Measurements from ENCODE around the gene RFFL.

Gene RFFL

DNA sequence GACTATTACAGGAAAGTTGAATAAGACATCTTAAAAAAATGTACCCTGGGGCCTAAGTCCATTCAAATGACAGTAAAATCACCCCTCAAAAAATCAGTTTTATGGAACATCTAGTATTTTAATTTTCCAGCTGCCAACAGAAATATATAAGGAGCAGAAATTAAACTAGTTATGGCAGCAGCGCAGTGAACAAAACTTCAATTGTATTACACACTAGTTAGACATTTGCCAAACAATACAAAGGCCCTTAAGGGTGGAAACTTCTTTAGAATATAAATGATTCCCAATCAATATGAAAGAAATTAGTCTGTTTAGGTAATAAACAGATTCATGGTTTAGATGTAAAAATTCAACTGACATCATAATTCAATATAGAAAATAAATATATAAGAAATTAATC is 18.1 kb upstream of the RFFL start:
- TF ChIP-seq CTCF (IDR thresholded peaks at IDR 0.05; ENCODE audit: low read depth, low read length, missing control alignments): no peak
- no peak overlapping the region for H3K4me3 ChIP-seq (replicated peaks; ENCODE audit: low read depth, low read length)
- no peak for DNase-seq (ENCODE audit: extremely low read depth, low read depth)

GRCh38 chr17:35080536-35080935 is 17.0 kb upstream of the RFFL start:
- DNase-seq (ENCODE audit: extremely low read depth, low read depth): no peak
- no peak overlapping the region for H3K4me3 ChIP-seq (replicated peaks; ENCODE audit: low read depth, low read length)

GRCh38 chr17:35079547-35080423 is 16.3 kb upstream of the RFFL start:
- DNase-seq (ENCODE audit: extremely low read depth, low read depth): no peak
- TF ChIP-seq CTCF (IDR thresholded peaks at IDR 0.05; ENCODE audit: low read depth, low read length, missing control alignments): no peak
- H3K4me3 ChIP-seq (replicated peaks; ENCODE audit: low read depth, low read length): no peak overlapping the region

More at GRCh38 chr17:35080536-35080935, 17.0 kb upstream of the RFFL start:
- TF ChIP-seq CTCF (IDR thresholded peaks at IDR 0.05; ENCODE audit: low read depth, low read length, missing control alignments): no peak

GRCh38 chr17:35076874-35077273 is 13.4 kb upstream of the RFFL start:
- TF ChIP-seq CTCF (IDR thresholded peaks at IDR 0.05; ENCODE audit: low read depth, low read length, missing control alignments): no peak
- no peak overlapping the region for H3K4me3 ChIP-seq (replicated peaks; ENCODE audit: low read depth, low read length)
- no peak for DNase-seq (ENCODE audit: extremely low read depth, low read depth)

DNA sequence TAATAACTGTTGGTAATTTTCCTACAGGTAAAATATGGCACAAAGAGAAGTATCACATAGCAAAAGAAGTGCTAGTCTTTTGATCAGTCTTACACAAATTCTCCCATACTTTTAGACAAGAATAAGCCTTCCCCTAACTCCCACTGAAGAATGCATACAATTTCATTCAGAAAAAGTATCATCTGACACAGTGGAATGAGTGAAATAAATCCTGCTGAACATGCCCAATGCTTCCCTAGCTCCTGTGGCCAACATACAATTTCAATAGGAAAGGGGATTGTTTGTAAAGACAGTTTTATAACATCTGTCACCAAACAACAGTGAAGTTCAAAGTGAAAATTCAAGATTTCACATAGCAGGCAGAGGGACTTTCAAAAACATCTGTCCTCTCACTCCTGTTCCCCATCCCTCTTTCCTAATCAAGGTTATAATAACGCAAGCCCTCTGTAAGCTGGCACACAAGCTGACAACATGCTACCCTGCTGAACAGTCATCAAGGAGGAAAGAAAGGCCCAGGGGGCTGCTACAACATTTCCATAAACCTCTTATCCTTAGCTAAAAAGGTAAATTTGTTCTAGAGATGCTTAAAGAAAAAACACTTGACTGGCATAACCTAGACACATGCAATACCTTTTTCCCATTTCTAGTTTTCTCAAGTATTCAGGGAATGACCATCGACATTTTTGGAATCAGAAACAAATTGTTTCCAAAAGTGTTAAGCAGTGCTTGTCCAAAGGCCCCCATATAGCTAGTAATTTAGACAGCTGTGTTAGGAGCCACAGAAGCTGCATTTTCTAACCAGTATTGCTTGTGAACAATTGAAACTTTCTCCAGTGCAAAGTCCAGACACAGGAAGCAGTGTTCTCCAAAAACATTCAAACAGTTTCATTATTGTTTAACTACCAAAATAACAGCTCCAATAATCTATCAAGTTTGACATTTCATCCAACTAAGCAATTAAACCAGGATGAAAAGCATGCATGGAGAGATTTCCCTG is 11.5 kb upstream of the RFFL start:
- no peak overlapping the region for H3K4me3 ChIP-seq (replicated peaks; ENCODE audit: low read depth, low read length)
- DNase-seq (ENCODE audit: extremely low read depth, low read depth): no peak
- no peak for TF ChIP-seq CTCF (IDR thresholded peaks at IDR 0.05; ENCODE audit: low read depth, low read length, missing control alignments)

- no peak for DNase-seq (ENCODE audit: extremely low read depth, low read depth)
- no peak for TF ChIP-seq CTCF (IDR thresholded peaks at IDR 0.05; ENCODE audit: low read depth, low read length, missing control alignments)
- no peak overlapping the region for H3K4me3 ChIP-seq (replicated peaks; ENCODE audit: low read depth, low read length)
These were observed 10.6 kb upstream of the RFFL start for GRCh38 chr17:35073991-35074627.

All from HFF-Myc (cell line).